Mesodermal cell (in vitro differentiated cells): ENCODE data around the gene VPS33B.

Experiments used
- H3K27ac ChIP-seq: 2 replicates; pipeline ENCODE4 v1.7.0; 2013; ENCODE audit warnings: mild to moderate bottlenecking, low read depth, low read length, moderate library complexity; ENCODE audit not compliant: severe bottlenecking
- H3K36me3 ChIP-seq: 2 replicates; pipeline ENCODE4 v1.7.1; 2013; ENCODE audit warnings: mild to moderate bottlenecking, low read length, moderate library complexity; ENCODE audit not compliant: control insufficient read depth, insufficient read depth
- H3K4me1 ChIP-seq: one replicate; pipeline ENCODE4 v1.7.1; 2013; ENCODE audit warnings: mild to moderate bottlenecking, low read length; ENCODE audit not compliant: insufficient read depth, control insufficient read depth, poor library complexity, severe bottlenecking
- H3K4me3 ChIP-seq: 2 replicates; pipeline ENCODE4 v1.7.0; 2013; ENCODE audit warnings: low read length, control low read depth, mild to moderate bottlenecking; ENCODE audit not compliant: insufficient read depth, poor library complexity, severe bottlenecking; ENCODE audit errors: extremely low read depth
- H3K9me3 ChIP-seq: 2 replicates; pipeline ENCODE4 v1.7.1; 2013; ENCODE audit warnings: mild to moderate bottlenecking, low read length, moderate library complexity; ENCODE audit not compliant: control insufficient read depth
- WGBS, 2 experiments: methylation state at CpG; one replicate each; pipeline ENCODE4 v1.1.5; 2013; ENCODE audit warnings: missing lambda C conversion rate in 2 of 2; ENCODE audit not compliant: insufficient coverage in 2 of 2; 5-methylcytosine and 5-hydroxymethylcytosine counted together

Gene VPS33B

GRCh38 chr15:90979582-90979981 is 42.8 kb downstream of the VPS33B start:
- Histone ChIP-seq H3K36me3 (peaks cover 94% of the 10 kb centered on the region), H3K27ac (no peak overlapping the region), H3K4me3 (no peak overlapping the region), H3K9me3 (no peaks in the 10 kb centered on the region), H3K4me1 (no peaks in the 10 kb centered on the region)
- WGBS, 2 experiments, result no CpG with 5 or more reads among the region's 1 CpG

GRCh38 chr15:90974216-90974615 is 48.2 kb downstream of the VPS33B start:
- Histone ChIP-seq H3K27ac (no peak overlapping the region), H3K4me3 (no peak overlapping the region), H3K36me3 (peaks cover 90% of the 10 kb centered on the region), H3K9me3 (no peaks in the 10 kb centered on the region), H3K4me1 (no peaks in the 10 kb centered on the region)
- WGBS, 2 experiments, result 95 to 98% methylated on average over 19 to 21 of the region's 21 CpGs

DNA sequence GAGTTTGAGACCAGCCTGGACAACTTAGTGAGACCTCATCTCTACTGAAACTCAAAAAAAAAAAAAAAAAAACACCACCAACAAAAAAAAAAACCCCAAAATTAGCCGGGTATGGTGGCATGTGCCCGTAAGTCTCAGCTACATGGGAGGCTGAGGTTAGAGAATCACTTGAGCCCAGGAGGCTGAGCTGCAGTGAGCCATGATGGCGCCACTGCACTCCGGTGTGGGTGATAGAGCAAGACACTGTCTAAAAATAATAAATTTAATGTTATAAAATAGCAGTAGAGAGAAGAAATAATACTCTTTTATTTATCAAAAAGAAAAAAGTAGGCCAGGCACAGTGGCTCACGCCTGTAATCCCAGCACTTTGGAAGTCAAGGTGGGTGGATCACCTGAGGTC is 50.3 kb downstream of the VPS33B start:
- Histone ChIP-seq H3K4me1 (no peaks in the 10 kb centered on the region), H3K36me3 (peaks cover 94% of the 10 kb centered on the region), H3K9me3 (no peaks in the 10 kb centered on the region), H3K27ac (no peak overlapping the region), H3K4me3 (no peak overlapping the region)
- WGBS, 2 experiments, result 90% methylated on average over 2 of the region's 5 CpGs; no CpG with 5 or more reads in 1 of the 2 experiments

- Histone ChIP-seq H3K9me3 (no peaks in the 10 kb centered on the region), H3K36me3 (peaks cover 95% of the 10 kb centered on the region), H3K4me1 (no peaks in the 10 kb centered on the region), H3K4me3 (no peak overlapping the region), H3K27ac (no peak overlapping the region)
- WGBS, 2 experiments, result 97 to 100% methylated on average over 4 to 5 of the region's 7 CpGs
Measured at GRCh38 chr15:90970274-90970673, 52.1 kb downstream of the VPS33B start.

GRCh38 chr15:90968434-90968833 is 54.0 kb downstream of the VPS33B start:
- H3K9me3 ChIP-seq, result no peaks in the 10 kb centered on the region
- H3K4me1 ChIP-seq, result no peaks in the 10 kb centered on the region
- no peak overlapping the region for H3K4me3 ChIP-seq
- peaks cover 93% of the 10 kb centered on the region for H3K36me3 ChIP-seq
- no peak overlapping the region for H3K27ac ChIP-seq
- 86 to 100% methylated on average over 1 of the region's 1 CpG for WGBS, 2 experiments

DNA sequence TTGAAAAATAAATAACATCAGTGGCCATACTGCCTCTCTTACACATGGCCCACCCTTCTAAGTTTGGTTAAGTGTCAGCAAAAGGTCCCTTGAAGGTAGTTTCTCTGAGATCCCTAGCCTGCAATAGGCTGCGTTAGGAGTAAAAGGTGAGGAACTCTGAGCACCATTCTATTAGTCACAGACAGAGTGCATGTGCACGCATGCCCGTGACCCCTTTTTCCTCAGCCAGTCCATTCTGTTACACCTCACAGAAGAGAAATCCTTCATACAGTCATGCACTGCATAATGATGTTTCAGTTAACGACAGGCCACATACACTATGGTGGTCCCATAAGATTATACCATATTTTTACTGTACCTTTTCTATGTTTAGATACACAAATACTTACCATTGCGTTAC is 55.2 kb downstream of the VPS33B start:
- H3K27ac ChIP-seq, result no peak overlapping the region
- 94 to 96% methylated on average over 4 of the region's 5 CpGs for WGBS, 2 experiments
- H3K36me3 ChIP-seq, result peaks cover 90% of the 10 kb centered on the region
- H3K4me3 ChIP-seq, result no peak overlapping the region
- H3K9me3 ChIP-seq, result no peaks in the 10 kb centered on the region
- no peaks in the 10 kb centered on the region for H3K4me1 ChIP-seq

- Histone ChIP-seq H3K27ac (no peak overlapping the region), H3K36me3 (peaks cover 92% of the 10 kb centered on the region), H3K4me3 (no peak overlapping the region), H3K9me3 (no peaks in the 10 kb centered on the region), H3K4me1 (no peaks in the 10 kb centered on the region)
- WGBS, 2 experiments, result 91 to 98% methylated on average over 8 to 9 of the region's 9 CpGs
Measured at GRCh38 chr15:90966262-90966661, 56.1 kb downstream of the VPS33B start.

GRCh38 chr15:90962021-90962420 is 60.4 kb downstream of the VPS33B start:
- WGBS, 2 experiments, result 88 to 97% methylated on average over 3 to 4 of the region's 4 CpGs

DNA sequence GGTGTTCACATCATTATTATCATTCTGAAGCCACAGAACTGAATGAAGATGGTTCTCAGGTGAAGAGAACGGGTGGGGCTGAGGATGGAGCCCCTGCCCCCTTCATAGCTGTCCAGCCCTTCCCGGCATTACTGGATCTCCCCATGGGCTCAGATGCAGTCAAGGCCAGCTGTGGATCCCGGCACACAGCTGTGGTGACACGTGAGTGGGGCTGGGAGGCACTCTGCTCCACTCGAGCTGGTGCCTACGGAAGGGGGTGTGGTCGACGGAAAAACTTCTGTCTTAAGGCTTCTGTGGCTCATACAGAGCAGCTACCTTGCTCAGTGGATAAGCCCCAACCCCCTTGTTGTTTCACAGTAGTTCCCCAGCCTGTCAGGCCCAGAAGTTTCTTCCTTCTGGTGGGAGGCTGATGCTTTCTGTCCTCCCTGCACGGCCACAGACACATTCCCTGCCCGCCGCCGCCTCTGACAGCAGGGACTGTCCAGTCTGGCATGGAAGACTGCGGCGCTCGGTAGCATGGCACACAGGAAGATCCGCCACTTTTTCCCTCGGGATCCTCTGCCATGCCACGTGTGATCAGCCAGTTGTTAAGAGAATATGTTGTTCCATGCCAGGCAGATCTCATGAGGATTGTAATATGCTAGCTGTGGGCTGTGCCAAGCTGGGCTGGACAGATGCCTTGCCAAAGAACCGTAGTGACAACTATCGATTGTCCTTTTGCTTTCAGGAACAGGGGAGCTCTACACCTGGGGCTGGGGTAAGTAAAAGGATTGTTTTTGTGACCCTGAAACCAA is 61.9 kb downstream of the VPS33B start:
- peaks cover 12% of the 10 kb centered on the region for H3K4me1 ChIP-seq
- no peak overlapping the region for H3K4me3 ChIP-seq
- H3K27ac ChIP-seq, result no peak overlapping the region
- 91 to 93% methylated on average over 19 of the region's 20 CpGs for WGBS, 2 experiments
- peaks cover 50% of the 10 kb centered on the region for H3K36me3 ChIP-seq
- H3K9me3 ChIP-seq, result no peaks in the 10 kb centered on the region

More at GRCh38 chr15:90962021-90962420, 60.4 kb downstream of the VPS33B start:
- Histone ChIP-seq H3K4me1 (peaks cover 3% of the 10 kb centered on the region), H3K27ac (no peak overlapping the region), H3K9me3 (no peaks in the 10 kb centered on the region), H3K36me3 (peaks cover 65% of the 10 kb centered on the region), H3K4me3 (no peak overlapping the region)

DNA sequence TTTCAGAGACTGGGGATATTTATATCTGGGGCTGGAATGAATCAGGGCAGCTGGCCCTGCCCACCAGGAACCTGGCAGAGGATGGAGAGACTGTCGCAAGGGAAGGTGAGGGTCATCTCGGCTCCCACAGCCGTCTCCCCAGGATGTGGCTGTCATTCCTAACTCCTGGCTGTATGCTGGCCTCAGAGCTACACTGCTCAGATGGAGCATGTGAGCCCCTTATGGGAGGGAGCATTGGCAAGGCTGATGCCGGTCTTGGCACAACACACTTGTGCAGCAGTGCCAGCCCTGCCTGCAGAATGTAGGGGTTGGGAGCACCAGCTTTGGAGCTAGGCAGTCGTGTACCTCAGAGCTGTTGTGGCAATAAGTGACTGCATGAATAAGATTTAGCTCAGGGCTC is 62.5 kb downstream of the VPS33B start:
- H3K27ac ChIP-seq, result no peak overlapping the region
- 90 to 93% methylated on average over 5 of the region's 5 CpGs for WGBS, 2 experiments
- no peaks in the 10 kb centered on the region for H3K9me3 ChIP-seq
- H3K4me3 ChIP-seq, result no peak overlapping the region
- H3K36me3 ChIP-seq, result peaks cover 44% of the 10 kb centered on the region
- peaks cover 12% of the 10 kb centered on the region for H3K4me1 ChIP-seq

- peaks cover 12% of the 10 kb centered on the region for H3K4me1 ChIP-seq
- H3K4me3 ChIP-seq, result no peak overlapping the region
- 84 to 100% methylated on average over 5 to 7 of the region's 8 CpGs for WGBS, 2 experiments
- H3K36me3 ChIP-seq, result peaks cover 39% of the 10 kb centered on the region
- no peaks in the 10 kb centered on the region for H3K9me3 ChIP-seq
- H3K27ac ChIP-seq, result no peak overlapping the region
Measured at GRCh38 chr15:90959028-90959595, 63.3 kb downstream of the VPS33B start.
